ENCODE results near the gene LHPP. TPM values are rescaled to one million over a fixed set of nuclear protein-coding genes. Genes with fewer than 3 reads are reported as not detected.
A peak's percentile ranks its signal among the peaks of the same experiment; 100 is the strongest.

Gene LHPP
- total and polyA plus RNA-seq, 2 experiments from 2014 or later, result 19.1 to 40.6 TPM

- H3K9me3 ChIP-seq (ENCODE audit: low read depth), result no peaks in the 10 kb centered on the region
- H3K27me3 ChIP-seq, result peaks cover 20% of the 10 kb centered on the region
- peak; percentile 96 to 99 for DNase-seq (ENCODE audit: low read depth in 1 of 2, low spot score in 1 of 2)
- no peaks in the 10 kb centered on the region for H3K36me3 ChIP-seq
- no peak for TF ChIP-seq CTCF (IDR thresholded peaks at IDR 0.05; ENCODE audit: low read depth, low read length)
- H3K4me3 ChIP-seq, result peak within 1 kb of the TSS; percentile 78
- H3K27ac ChIP-seq, result peak within 1 kb of the TSS; percentile 61
- H3K4me1 ChIP-seq (ENCODE audit: low read depth), result peaks cover 3% of the 10 kb centered on the region
These were observed 42.7 kb upstream of the LHPP start, which contains the start of gene OAT for GRCh38 chr10:124418726-124419501. OAT (minus strand) TSS chr10:124418923; CDS start chr10:124412171, 6,752 bp downstream.

DNA sequence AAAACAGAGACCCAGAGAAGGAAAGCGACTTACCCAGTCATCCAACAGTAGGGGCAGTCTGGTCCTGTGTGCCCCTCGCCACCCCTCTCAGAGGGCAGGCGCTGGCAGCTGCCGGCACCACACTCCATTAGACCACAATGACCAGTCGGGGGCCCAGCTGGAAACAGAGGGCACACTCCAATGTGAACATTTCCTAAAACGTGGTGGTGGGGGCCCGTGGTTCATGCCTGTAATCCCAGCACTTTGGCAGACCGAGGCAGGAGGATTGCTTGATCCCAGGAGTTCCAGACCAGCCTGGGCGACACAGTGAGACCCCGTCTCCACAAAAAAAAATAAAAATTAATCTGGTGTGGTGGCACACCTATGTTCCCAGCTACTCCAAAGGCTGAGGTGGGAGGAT is 42.0 kb upstream of the LHPP start:
- H3K36me3 ChIP-seq, result no peaks in the 10 kb centered on the region
- H3K9me3 ChIP-seq (ENCODE audit: low read depth), result no peaks in the 10 kb centered on the region
- H3K4me3 ChIP-seq, result no peak overlapping the region
- no peak overlapping the region for H3K27ac ChIP-seq
- H3K27me3 ChIP-seq, result peaks cover 20% of the 10 kb centered on the region
- H3K4me1 ChIP-seq (ENCODE audit: low read depth), result peaks cover 3% of the 10 kb centered on the region
- DNase-seq (ENCODE audit: low read depth in 1 of 2, low spot score in 1 of 2), result no peak
- no peak for TF ChIP-seq CTCF (IDR thresholded peaks at IDR 0.05; ENCODE audit: low read depth, low read length)

- Histone ChIP-seq H3K9me3 (ENCODE audit: low read depth) (no peaks in the 10 kb centered on the region), H3K27me3 (peaks cover 20% of the 10 kb centered on the region), H3K4me3 (no peak overlapping the region), H3K27ac (no peak overlapping the region), H3K36me3 (no peaks in the 10 kb centered on the region), H3K4me1 (ENCODE audit: low read depth) (peaks cover 3% of the 10 kb centered on the region)
- no peak for TF ChIP-seq CTCF (IDR thresholded peaks at IDR 0.05; ENCODE audit: low read depth, low read length)
- no peak for DNase-seq (ENCODE audit: low read depth in 1 of 2, low spot score in 1 of 2)
These were observed 41.4 kb upstream of the LHPP start for GRCh38 chr10:124420254-124420653.

DNA sequence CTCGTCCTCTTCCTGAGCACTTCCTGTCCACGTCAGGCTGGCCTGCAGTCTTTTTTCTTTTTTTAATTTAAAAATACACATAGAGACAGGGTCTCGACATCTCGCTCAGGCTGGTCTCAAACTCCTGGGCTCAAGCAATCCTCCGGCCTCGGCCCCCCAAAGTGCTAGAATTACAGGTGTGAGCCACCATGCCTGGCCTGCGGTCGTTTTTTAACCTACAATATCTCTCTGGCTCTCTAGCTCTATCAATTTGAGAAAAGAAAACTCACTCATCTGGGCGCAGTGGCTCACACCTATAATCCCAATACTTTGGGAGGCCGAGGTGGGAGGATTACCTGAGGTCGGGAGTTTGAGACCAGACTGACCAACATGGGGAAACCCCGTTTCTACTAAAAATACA is 38.9 kb upstream of the LHPP start:
- H3K36me3 ChIP-seq, result no peaks in the 10 kb centered on the region
- H3K9me3 ChIP-seq (ENCODE audit: low read depth), result no peaks in the 10 kb centered on the region
- H3K4me1 ChIP-seq (ENCODE audit: low read depth), result no peaks in the 10 kb centered on the region
- peaks cover 20% of the 10 kb centered on the region for H3K27me3 ChIP-seq
- H3K27ac ChIP-seq, result no peak overlapping the region
- DNase-seq (ENCODE audit: low read depth in 1 of 2, low spot score in 1 of 2), result no peak
- H3K4me3 ChIP-seq, result no peak overlapping the region
- no peak for TF ChIP-seq CTCF (IDR thresholded peaks at IDR 0.05; ENCODE audit: low read depth, low read length)

GRCh38 chr10:124423813-124424212 is 37.8 kb upstream of the LHPP start:
- Histone ChIP-seq H3K4me1 (ENCODE audit: low read depth) (no peaks in the 10 kb centered on the region), H3K27me3 (peaks cover 20% of the 10 kb centered on the region), H3K9me3 (ENCODE audit: low read depth) (no peaks in the 10 kb centered on the region), H3K4me3 (no peak overlapping the region), H3K36me3 (no peaks in the 10 kb centered on the region), H3K27ac (no peak overlapping the region)
- DNase-seq (ENCODE audit: low read depth in 1 of 2, low spot score in 1 of 2), result no peak
- TF ChIP-seq CTCF (IDR thresholded peaks at IDR 0.05; ENCODE audit: low read depth, low read length), result no peak
